Pancreas (tissue), 10 donors: ENCODE measurements around the gene TRIO. TPM values are rescaled to one million over a fixed set of nuclear protein-coding genes. Genes with fewer than 3 reads are reported as not detected.
A peak's percentile ranks its signal among the peaks of the same experiment; 100 is the strongest.

ENCODE experiments used
- ATAC-seq, 4 donors: fragments of 200-7000 bp; cut with Tn5 transposase; one replicate each; pipeline versions ENCODE4 v1.8.0 to v1.9.1; 2020; ENCODE audit warnings: mild to moderate bottlenecking in 4 of 4, moderate library complexity in 4 of 4
- DNase-seq, 6 donors: peaks; one replicate each; pipeline ENCODE4 v3.0.0-alpha.2; 2020
- FAIRE-seq: peaks from 2 replicates; lab custom pipeline; 2012; peaks lifted over from hg19 to GRCh38; lab: Jason Lieb, UNC
- H3K27ac ChIP-seq, 4 donors: fragments of 200-600 bp; sonication (generic); 1 replicate in 3 of 4; 2 replicates in 1 of 4; pipeline versions ENCODE4 v1.5.0 to v1.8.0; 2020
- H3K27me3 ChIP-seq, 4 donors: fragments of 200-600 bp; one replicate each; pipeline ENCODE4 v1.8.0; 2021
- H3K36me3 ChIP-seq, 3 donors: fragments of 200-600 bp; sonication (generic) in 1 of 3; one replicate each; pipeline versions ENCODE4 v1.5.0 to v1.8.0; 2020 to 2021
- H3K4me1 ChIP-seq, 3 donors: fragments of 200-600 bp; one replicate each; pipeline ENCODE4 v1.8.0; 2021
- H3K4me3 ChIP-seq, 4 donors: fragments of 200-600 bp; sonication (generic) in 2 of 4; one replicate each; pipeline versions ENCODE4 v1.5.0 to v1.8.0; 2020 to 2021
- H3K9me3 ChIP-seq, 4 donors: fragments of 200-600 bp; one replicate each; pipeline ENCODE4 v1.8.0; 2021
- CTCF ChIP-seq, 4 donors: fragments of 200-600 bp; sonication (generic) in 3 of 4; IDR thresholded peaks; one replicate each; pipeline versions ENCODE4 v1.5.0 to v1.8.0; 2021; ENCODE audit warnings: antibody characterized with exemption in 4 of 4
- WGBS, 2 donors: extraction: QIAGEN DNeasy Blood & Tissue Kit; methylation state at CpG; one replicate each; pipeline ENCODE4 v1.1.7; 2013; 5-methylcytosine and 5-hydroxymethylcytosine counted together
- intact Hi-C, 3 donors: fragments of 100-400 bp; cut with DNase I; formaldehyde crosslinking; loops; one replicate each; pipeline versions ENCODE4 v1.11.1 to v1.14.2; 2022
- polyA plus RNA-seq, 2 donors: library from polyadenylated mRNA; stranded (reverse); fragments of 200-250 nt; gene quantifications; one replicate each; pipeline ENCODE4 v1.2.3, GENCODE V29; 2013
- total RNA-seq, 6 donors: library from RNA; stranded (reverse); fragmentation: NEBNext Ultra II Directional in 4 of 6; extraction: Animal tissue kit (Norgen Biotek cat#: 25700) in 4 of 6; gene quantifications; one replicate each; pipeline versions ENCODE4 v1.2.1 to v1.2.4, GENCODE V29; 2021 to 2023
- donor health status: healthy with polysubstance abuse.
- donor health status: DM: no; HTN: no; CAD: no; lungs with moderate emphysema.
- donor health status: DM: no; HTN: no; CAD: no.
- donor health status: control.
- donor health status: control.
- donor health status: Bipolar disorder and iron deficiency.
- donor health status: DM: yes; HTN: yes; CAD: no.
- donor health status: DM: no; HTN: no; CAD: no.
- donor health status: DM: no; HTN: no; CAD: no.
- donor health status: DM: yes; HTN: yes; CAD: no.

Gene TRIO
- total and polyA plus RNA-seq, 8 donors, result 27.3 to 82.5 (median 38.3) TPM

GRCh38 chr5:14557203-14557770 lies 414.1 kb downstream of the TRIO start:
- WGBS, 2 donors, result 55 to 56% methylated on average over 8 of the region's 8 CpGs
- H3K27me3 ChIP-seq, result no peaks in the 10 kb centered on the region
- no peaks in the 10 kb centered on the region for H3K36me3 ChIP-seq
- no peak for TF ChIP-seq CTCF (IDR thresholded peaks at IDR 0.05)
- no peak overlapping the region for H3K27ac ChIP-seq
- intact Hi-C loops, result no loop called here
- H3K4me1 ChIP-seq, result peaks cover 0 to 12% (median 0%) of the 10 kb centered on the region in 3 donors
- FAIRE-seq (no peak), DNase-seq (no peak), ATAC-seq (no peak)
- H3K4me3 ChIP-seq, result no peak overlapping the region
- H3K9me3 ChIP-seq, result no peaks in the 10 kb centered on the region

- 36 to 41% methylated on average over 8 of the region's 8 CpGs for WGBS, 2 donors
- Histone ChIP-seq H3K27me3 (no peaks in the 10 kb centered on the region), H3K27ac (no peak overlapping the region), H3K36me3 (no peaks in the 10 kb centered on the region), H3K9me3 (no peaks in the 10 kb centered on the region), H3K4me3 (no peak overlapping the region), H3K4me1 (peaks cover 0 to 12% (median 0%) of the 10 kb centered on the region in 3 donors)
- intact Hi-C loops, result no loop called here
- TF ChIP-seq CTCF (IDR thresholded peaks at IDR 0.05), result no peak
- no peak for DNase-seq
- peak in 1 of 4 donors; percentile 44 for ATAC-seq
- no peak for FAIRE-seq
Observed at GRCh38 chr5:14557791-14558415, 414.8 kb downstream of the TRIO start.

Other genes starting within 250 kb of the TRIO start
- gene DNAH5, start 198.7 kb upstream of the TRIO start, total RNA-seq, result 1 to 10 TPM; 1.3 to 5.3 (median 2.3) TPM
- gene DNAH5, start 198.7 kb upstream of the TRIO start, polyA plus RNA-seq, result 1 to 10 TPM in 1 of 2 donors, under 1 TPM in 1; 0.84 to 1.0 TPM